ENCODE results near the gene GRID2. TPM values are rescaled to one million over a fixed set of nuclear protein-coding genes. Genes with fewer than 3 reads are reported as not detected.

Gene GRID2
- total and polyA plus RNA-seq, 2 of the 13 experiments (the other 11 are each of a cell fraction or from before 2014, with no cell fraction given) = not detected

- CTCF ChIA-PET (ENCODE audit: low intra/inter-chr PET ratio, low total read pairs) = no interaction called here
- no TSS peak for BruUV-seq (replicated peaks)
- in situ Hi-C loops (cut with HindIII; ENCODE audit: extremely low pct_ligation_motif_present, low pct_unique_long_range_greater_than_20kb) (no loop called here), intact Hi-C loops (cut with micrococcal nuclease; ENCODE audit: unreplicated experiment) (no loop called here)
- no peak overlapping the region for H3K27ac ChIP-seq (ENCODE audit: extremely low read length, insufficient read depth, low read length)
- H3K27me3 ChIP-seq (ENCODE audit: control insufficient read depth in 1 of 2, insufficient read depth in 2 of 2, low read length in 2 of 2) = no peaks in the 10 kb centered on the region
- ATAC-seq (no peak), DNase-seq (ENCODE audit: low spot score) (no peak), FAIRE-seq (no peak)
- 0% methylated on average over 1 of the region's 1 CpG for WGBS (ENCODE audit: low lambda C conversion rate)
- no peaks in the 10 kb centered on the region for H3K36me3 ChIP-seq (replicated peaks in 1 of 2; ENCODE audit: control insufficient read depth in 1 of 2, insufficient read depth in 2 of 2, low read length in 2 of 2)
- no peak for TF ChIP-seq ZNF383 (CRISPR knock-in tag; IDR thresholded peaks at IDR 0.05; ENCODE audit: borderline replicate concordance)
- no peak for TF ChIP-seq ZFAT (CRISPR knock-in tag; conservative IDR thresholded peaks at IDR 0.05)
- no peak for TF ChIP-seq ZNF17 (CRISPR knock-in tag; IDR thresholded peaks at IDR 0.05)
- no peak for TF ChIP-seq ZNF180 (CRISPR knock-in tag; IDR thresholded peaks at IDR 0.05; ENCODE audit: borderline replicate concordance, low read depth)
- no peak for TF ChIP-seq HOXA5 (CRISPR knock-in tag; IDR thresholded peaks at IDR 0.05)
- no peak overlapping the region for H3K4me2 ChIP-seq (ENCODE audit: low read depth, low read length)
- H3K9me3 ChIP-seq (ENCODE audit: low read length) = no peaks in the 10 kb centered on the region
- no peaks in the 10 kb centered on the region for H4K20me1 ChIP-seq (ENCODE audit: insufficient read depth, low read length)
- H2AFZ ChIP-seq (ENCODE audit: low read length) = no peak overlapping the region
- H3K79me2 ChIP-seq (ENCODE audit: insufficient read depth, low read length) = no peaks in the 10 kb centered on the region
- H3K9ac ChIP-seq (ENCODE audit: insufficient read depth, low read depth, low read length) = no peak overlapping the region
- POLR2A ChIA-PET = no interaction called here
- no peak overlapping the region for H3K4me3 ChIP-seq (replicated peaks in 1 of 3; ENCODE audit: insufficient read depth in 1 of 3, low read depth in 2 of 3, low read length in 3 of 3)
- no peaks in the 10 kb centered on the region for H3K4me1 ChIP-seq (ENCODE audit: insufficient read depth, low read length)
Observed at GRCh38 chr4:92334716-92335350, 31.1 kb downstream of the GRID2 start.

DNA sequence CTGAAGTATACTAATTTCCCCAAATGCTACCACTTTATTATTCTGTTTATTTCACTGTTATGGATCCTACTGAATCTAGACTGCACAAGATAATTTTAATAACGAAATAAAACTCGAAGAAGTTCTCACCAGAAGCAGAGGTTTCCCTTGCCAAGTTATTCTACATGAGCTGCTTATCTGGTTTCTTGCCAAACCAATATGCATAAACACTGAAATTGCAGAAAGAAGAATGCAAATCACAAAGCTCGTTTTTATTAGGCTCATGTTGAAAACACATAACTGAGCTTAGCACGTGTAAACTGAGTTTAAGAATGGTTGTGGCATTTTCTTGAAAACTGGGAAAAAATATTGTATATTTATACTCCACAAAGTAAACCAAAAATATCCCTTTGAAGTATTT lies 35.9 kb downstream of the GRID2 start:
- Histone ChIP-seq H3K4me2 (ENCODE audit: low read depth, low read length) (no peak overlapping the region), H3K9ac (ENCODE audit: insufficient read depth, low read depth, low read length) (no peak overlapping the region), H3K4me1 (ENCODE audit: insufficient read depth, low read length) (no peaks in the 10 kb centered on the region), H3K4me3 (replicated peaks in 1 of 3; ENCODE audit: insufficient read depth in 1 of 3, low read depth in 2 of 3, low read length in 3 of 3) (no peak overlapping the region), H3K27ac (ENCODE audit: extremely low read length, insufficient read depth, low read length) (no peak overlapping the region), H3K27me3 (ENCODE audit: control insufficient read depth in 1 of 2, insufficient read depth in 2 of 2, low read length in 2 of 2) (no peaks in the 10 kb centered on the region), H3K36me3 (replicated peaks in 1 of 2; ENCODE audit: control insufficient read depth in 1 of 2, insufficient read depth in 2 of 2, low read length in 2 of 2) (no peaks in the 10 kb centered on the region), H4K20me1 (ENCODE audit: insufficient read depth, low read length) (no peaks in the 10 kb centered on the region), H3K9me3 (ENCODE audit: low read length) (no peaks in the 10 kb centered on the region), H3K79me2 (ENCODE audit: insufficient read depth, low read length) (no peaks in the 10 kb centered on the region), H2AFZ (ENCODE audit: low read length) (no peak overlapping the region)
- no TSS peak for BruUV-seq (replicated peaks)
- in situ Hi-C loops (cut with HindIII; ENCODE audit: extremely low pct_ligation_motif_present, low pct_unique_long_range_greater_than_20kb) = no loop called here
- FAIRE-seq (no peak), DNase-seq (ENCODE audit: low spot score) (no peak), ATAC-seq (no peak)
- intact Hi-C loops (cut with micrococcal nuclease; ENCODE audit: unreplicated experiment) = no loop called here
- POLR2A ChIA-PET = no interaction called here
- no peak for TF ChIP-seq ZMYM4 (CRISPR knock-in tag; IDR thresholded peaks at IDR 0.05)
- no peak for TF ChIP-seq GABPA (IDR thresholded peaks at IDR 0.05; ENCODE audit: low read depth, low read length)
- TF ChIP-seq GABPA (CRISPR knock-in tag; IDR thresholded peaks at IDR 0.05; ENCODE audit: low read depth) = no peak
- TF ChIP-seq SMAD1 (CRISPR knock-in tag; IDR thresholded peaks at IDR 0.05; ENCODE audit: borderline replicate concordance, low read depth) = no peak
- TF ChIP-seq POLR2AphosphoS2 (IDR thresholded peaks at IDR 0.05; ENCODE audit: low read depth, low read length) = no peak
- no peak for TF ChIP-seq ELF4 (CRISPR knock-in tag; IDR thresholded peaks at IDR 0.05; ENCODE audit: borderline replicate concordance)
- no peak for TF ChIP-seq TGIF2 (CRISPR knock-in tag; IDR thresholded peaks at IDR 0.05)
- TF ChIP-seq ZNF672 (CRISPR knock-in tag; IDR thresholded peaks at IDR 0.05) = no peak
- no peak for TF ChIP-seq NONO (IDR thresholded peaks at IDR 0.05)
- TF ChIP-seq NONO (CRISPR knock-in tag; conservative IDR thresholded peaks at IDR 0.05) = no peak
- no peak for TF ChIP-seq SRF (IDR thresholded peaks at IDR 0.05; ENCODE audit: low read depth, low read length)
- no peak for TF ChIP-seq KAT7 (CRISPR knock-in tag; IDR thresholded peaks at IDR 0.05; ENCODE audit: borderline replicate concordance)
- TF ChIP-seq, protein P1, sequence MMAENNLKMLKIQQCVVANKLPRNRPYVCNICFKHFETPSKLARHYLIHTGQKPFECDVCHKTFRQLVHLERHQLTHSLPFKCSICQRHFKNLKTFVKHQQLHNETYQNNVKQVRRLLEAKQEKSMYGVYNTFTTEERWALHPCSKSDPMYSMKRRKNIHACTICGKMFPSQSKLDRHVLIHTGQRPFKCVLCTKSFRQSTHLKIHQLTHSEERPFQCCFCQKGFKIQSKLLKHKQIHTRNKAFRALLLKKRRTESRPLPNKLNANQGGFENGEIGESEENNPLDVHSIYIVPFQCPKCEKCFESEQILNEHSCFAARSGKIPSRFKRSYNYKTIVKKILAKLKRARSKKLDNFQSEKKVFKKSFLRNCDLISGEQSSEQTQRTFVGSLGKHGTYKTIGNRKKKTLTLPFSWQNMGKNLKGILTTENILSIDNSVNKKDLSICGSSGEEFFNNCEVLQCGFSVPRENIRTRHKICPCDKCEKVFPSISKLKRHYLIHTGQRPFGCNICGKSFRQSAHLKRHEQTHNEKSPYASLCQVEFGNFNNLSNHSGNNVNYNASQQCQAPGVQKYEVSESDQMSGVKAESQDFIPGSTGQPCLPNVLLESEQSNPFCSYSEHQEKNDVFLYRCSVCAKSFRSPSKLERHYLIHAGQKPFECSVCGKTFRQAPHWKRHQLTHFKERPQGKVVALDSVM (CRISPR knock-in tag; IDR thresholded peaks at IDR 0.05) = no peak
- 0% methylated on average over 4 of the region's 4 CpGs for WGBS (ENCODE audit: low lambda C conversion rate)
- CTCF ChIA-PET (ENCODE audit: low intra/inter-chr PET ratio, low total read pairs) = no interaction called here

Data from HepG2 (cell line).